HG03064 (cell line): ENCODE results near the gene SRM.
"Not testable (repeated sequence)": the region's sequence is repeated elsewhere in the genome, so short reads cannot be mapped to it uniquely, and the experiment has no call there.

Experiments
- ATAC-seq: cut with Tn5 transposase; IDR thresholded peaks from one replicate; pipeline ENCODE4 v1.9.1; 2021; ENCODE audit warnings: low read depth; ENCODE audit not compliant: unreplicated experiment

Gene SRM

DNA sequence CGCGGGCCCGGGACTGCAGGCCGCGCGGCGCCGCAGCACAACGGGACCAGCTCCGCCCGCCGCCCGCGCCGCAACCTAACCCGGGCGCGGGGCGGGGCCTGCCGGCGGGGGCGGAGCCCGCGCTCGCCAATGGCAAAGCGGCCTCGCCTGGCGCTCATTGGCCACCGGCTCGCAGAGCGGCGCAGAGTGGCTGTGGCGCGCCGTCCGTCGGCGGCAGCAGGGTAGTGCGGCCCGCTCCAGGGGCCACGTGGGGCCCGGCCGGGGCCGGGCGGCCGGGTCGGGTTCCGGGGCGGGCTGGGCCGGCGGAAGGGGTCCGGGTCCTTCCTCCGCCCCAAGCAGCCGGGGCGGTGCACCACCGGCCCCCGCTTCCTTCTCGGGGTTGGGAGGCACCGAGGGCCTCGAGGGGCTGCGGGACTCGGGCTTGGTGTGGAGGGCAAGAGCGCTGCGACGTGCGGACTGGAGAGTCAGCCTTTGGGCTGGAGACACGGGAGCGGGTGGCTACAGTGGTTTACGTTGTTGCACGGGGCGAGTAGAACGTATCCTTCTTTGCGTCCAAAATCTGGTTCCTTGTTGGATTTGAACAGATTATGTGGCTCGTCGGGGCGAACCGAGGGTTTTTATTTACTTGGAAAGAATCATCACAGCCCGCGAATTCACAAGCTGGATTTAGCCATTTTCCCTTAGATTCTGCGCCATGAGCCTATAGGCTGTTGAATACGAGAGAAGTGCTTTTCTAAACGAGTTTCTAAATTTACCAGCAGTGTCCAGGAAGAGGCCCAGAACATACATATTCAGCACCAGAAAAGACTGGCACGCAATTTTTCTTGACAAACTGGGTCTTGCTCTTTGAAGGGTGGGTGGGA, at the start of gene SRM:
SRM (minus strand) TSS at position 51 of the 863 bp plus-strand sequence. CDS start 75 bp downstream, outside the sequence.
- peak; percentile 73 for ATAC-seq

DNA sequence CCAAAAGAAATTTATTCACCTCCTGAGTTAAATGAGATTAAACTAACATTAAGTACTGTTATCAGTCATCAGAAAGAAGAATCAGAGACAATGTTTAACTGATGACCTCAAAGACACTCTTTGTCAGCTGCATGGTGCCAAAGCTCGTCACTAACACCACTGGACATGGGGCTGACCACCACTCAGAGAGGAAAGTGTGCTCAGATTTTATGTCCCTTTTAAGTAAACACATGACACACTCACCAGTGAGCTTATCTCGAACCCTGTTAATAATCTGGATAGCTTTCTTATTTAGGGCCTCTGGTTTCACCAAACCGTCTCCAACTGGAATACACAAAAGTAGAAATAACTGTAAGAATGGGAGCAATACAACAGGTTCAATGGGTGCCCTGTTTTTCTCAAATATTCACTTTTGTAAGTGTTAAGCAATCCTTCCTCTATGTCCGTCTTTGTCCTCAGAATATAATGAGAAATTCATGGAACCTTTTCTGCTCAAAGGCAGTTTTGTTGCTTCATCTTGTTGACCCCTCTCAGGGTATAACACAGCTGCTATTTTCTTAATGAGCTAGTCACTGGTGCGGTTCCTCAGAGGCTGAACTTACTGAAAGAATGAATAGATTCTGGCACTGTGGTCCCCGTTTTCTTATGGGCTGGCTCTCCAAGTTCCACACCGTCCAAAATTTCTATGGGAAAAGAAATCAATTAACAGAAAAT, 49.4 kb upstream of the SRM start:
- no peak for ATAC-seq

DNA sequence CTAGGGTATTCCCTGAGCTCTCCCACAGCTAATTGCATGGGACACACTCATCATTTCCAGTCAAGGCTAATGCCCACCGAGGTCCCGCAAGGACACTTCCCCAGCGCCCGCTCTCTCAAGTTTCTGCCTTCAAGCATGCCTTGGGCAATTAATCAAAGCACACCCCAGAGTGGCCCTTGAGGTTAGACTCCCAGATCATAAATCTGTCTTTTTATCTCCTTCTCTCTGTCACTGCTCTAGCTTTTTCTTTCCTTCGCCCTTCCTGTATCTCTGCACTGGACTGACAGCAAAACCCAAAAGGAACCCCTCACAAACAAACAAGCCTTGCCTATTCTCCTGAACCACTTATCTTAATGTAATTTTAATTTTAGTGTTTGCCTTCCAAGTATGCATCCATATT, 47.8 kb upstream of the SRM start:
- no peak for ATAC-seq

DNA sequence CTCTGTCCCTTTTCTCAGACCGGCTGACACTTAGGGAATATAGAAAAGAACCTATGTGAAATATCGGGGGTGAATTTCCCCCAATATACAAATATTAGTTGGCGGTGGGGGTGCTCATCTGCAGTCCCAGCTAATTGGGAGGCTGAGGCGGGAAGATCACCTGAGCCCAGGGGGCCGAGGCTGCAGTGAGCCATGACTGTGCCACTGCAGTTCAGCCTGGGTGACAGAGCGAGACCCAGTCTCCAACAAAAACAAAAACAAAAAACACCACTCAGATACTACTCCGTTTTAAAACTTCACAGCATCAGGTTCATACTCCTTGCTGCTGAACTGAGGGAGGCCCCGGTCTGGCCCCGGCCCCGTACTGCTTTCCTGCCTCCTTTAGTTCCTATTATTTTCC, 45.8 kb upstream of the SRM start:
- ATAC-seq, result no peak

DNA sequence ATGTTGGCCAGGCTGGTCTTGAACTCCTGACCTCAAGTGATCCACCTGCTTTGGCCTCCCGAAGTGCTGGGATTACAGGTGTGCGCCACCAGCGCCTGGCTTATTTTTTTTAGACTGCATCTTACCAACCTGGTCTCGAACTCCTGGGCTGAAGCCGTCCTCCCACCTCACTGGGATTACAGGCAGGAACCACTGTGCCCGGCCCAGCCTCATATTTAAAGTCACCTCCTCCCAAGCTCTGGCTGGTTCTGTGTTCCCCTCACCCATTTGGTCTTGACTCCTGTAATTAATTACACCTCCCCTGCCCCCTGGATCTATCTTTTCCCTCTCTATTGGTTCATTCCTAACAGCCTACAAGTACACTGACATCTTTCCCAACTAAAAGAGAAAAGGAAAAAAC, 41.5 kb upstream of the SRM start:
- ATAC-seq, result no peak

DNA sequence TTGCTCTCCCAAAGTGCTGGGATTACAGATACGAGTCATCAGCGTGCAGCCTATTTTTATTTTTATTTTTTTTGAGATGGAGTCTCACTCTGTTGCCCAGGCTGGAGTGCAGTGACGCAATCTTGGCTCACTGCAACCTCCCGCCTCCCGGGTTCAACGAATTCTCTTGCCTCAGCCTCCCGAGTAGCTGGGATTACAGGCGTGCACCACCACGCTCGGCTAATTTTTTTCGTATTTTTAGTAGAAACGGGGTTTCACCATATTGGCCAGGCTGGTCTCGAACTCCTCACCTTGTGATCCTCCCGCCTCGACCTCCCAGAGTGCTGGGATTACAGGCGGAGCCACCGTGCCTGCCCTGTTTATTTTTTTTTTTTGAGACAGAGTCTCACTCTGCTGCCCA, 41.0 kb upstream of the SRM start:
- not testable (repeated sequence) for ATAC-seq

DNA sequence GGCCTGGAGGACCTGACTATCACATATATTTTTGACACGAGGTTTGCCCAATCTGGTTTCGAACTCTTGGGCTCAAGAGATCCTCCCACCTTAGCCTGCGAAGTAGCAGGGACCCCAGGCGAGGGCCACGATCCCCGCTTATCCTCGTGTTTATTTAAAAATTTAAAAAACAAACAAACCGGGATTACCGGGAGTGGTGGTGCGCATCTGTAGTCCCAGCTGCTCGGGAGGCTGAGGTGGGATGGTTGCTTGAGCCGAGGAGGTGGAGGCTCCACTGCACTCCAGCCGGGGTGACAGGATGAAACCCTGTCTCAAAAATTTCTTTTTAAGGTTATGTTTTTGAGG, 40.3 kb upstream of the SRM start:
- ATAC-seq, result no peak

DNA sequence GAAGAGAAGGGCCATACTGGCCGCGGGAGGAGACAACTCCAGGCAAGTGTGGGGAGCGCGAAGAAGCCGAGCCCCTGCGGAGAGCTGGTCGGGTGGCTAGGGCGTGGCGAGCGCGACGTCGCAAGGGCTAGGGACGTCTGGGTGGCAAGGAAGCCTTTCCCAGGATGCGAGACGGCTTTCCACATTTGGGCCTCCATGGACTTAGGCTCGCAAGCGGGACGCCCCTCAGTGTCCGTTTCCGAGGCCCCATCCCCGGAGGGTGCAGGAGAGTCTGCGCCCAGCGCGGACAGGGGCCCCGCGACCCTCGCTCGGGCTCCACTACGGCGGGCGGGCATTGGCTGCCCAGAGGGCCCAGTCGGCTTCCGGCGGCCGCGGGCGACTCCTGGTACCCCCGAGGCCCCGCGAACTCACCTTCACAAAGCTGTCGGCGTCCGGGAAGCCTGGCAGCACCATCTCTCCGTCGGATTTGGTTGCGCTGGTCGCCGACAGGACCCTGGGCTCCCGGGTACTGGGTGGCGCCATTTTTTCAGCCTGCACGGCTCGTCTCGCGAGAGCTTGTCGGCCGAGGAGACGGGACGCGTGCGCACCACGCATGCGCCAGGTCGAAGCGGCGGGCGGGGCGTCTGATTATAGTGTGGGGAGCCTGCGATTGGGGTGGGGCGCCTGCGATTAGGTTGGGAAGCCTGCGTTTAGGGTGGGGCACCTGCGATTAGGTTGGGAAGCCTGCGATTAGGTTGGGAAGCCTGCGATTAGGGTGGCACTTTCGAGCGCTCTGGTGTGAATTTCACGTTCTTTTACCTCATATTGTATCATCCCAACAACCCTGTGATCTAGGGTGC, 39.7 kb upstream of the SRM start, which contains the start of gene EXOSC10:
EXOSC10 (minus strand) TSS at position 560 of the 839 bp plus-strand sequence; CDS start at position 522, 38 bp downstream.
- peak; percentile 90 for ATAC-seq

DNA sequence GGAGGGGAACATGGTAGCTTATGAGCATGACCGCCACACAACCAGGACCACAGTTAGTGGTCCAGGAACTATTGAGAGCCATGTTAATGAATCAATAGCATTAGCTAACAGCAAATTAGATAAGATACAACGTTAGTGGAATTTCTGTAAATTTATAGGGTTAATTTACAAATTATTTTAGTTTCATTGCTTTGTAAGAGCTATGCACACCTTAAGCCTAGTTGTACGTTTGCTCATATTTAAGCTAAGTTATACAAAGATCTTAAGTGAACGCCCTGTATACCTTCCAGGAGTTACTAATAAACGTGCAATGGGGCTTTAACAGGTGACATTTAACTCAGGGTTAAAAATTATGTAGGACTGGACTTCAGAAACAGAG, 39.1 kb upstream of the SRM start:
- no peak for ATAC-seq

DNA sequence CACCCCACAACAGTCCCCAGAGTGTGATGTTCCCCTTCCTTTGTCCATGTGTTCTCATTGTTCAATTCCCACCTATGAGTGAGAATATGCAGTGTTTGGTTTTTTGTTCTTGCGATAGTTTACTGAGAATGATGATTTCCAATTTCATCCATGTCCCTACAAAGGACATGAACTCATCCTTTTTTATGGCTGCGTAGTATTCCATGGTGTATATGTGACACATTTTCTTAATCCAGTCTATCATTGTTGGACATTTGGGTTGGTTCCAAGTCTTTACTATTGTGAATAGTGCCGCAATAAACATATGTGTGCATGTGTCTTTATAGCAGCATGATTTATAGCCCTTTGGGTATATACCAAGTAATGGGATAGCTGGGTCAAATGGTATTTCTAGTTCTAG, 24.0 kb upstream of the SRM start:
- ATAC-seq, result not testable (repeated sequence)

DNA sequence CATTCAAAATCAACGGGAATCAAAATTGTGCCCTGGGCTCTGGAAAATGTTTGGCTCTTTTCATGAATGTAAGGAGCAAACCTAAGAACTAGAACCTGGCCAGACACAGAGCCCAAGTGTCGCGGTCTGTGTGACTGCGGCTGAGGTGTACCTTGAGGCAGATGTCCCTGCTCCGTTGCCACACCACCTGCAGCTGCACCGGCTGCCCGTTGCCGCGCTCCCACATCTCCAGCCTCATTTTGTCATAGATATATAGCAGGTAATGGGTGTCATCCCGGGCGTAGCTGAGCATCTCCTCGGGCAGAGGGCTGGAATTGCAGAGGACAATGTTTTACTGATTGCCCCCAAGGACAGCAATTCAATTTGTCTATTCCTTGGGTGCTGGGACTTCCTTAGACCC, 21.1 kb upstream of the SRM start:
- no peak for ATAC-seq

DNA sequence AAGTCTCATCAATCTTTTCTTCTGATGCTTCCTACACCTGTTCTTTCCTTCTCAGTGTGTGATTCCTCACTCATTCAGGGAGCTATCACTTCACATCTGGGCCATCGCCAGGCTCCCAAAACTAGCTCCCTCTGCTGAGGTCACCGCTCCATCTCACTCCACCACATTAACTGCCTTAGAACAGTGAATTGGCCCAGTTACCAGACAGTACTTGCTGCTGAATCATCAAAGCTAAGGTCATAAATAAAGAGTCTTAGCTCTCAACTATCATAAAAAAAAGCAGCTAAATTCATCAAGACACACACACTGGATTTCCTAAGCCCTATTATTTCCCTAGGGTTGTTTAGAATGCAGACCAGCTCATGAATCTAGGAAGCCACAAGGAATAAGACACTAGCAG, 18.8 kb upstream of the SRM start:
- no peak for ATAC-seq

DNA sequence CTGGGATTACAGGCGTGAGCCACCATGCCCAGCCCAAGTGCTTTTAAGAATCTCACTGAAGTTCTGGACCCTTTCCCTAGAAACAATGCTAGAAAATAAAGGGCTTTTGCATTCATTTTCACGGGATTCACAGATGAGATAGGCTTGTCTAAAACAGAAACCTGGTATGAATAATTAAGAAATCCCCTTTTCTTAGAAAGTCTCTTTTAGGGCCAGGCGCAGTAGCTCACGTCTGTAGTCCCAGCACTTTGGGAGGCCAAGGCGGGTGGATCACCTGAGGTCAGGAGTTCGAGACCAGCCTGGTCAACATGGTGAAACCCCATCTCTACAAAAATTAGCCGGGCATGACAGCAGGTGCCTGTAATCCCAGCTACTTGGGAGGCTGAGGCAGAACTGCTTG, 13.6 kb upstream of the SRM start:
- not testable (repeated sequence) for ATAC-seq

DNA sequence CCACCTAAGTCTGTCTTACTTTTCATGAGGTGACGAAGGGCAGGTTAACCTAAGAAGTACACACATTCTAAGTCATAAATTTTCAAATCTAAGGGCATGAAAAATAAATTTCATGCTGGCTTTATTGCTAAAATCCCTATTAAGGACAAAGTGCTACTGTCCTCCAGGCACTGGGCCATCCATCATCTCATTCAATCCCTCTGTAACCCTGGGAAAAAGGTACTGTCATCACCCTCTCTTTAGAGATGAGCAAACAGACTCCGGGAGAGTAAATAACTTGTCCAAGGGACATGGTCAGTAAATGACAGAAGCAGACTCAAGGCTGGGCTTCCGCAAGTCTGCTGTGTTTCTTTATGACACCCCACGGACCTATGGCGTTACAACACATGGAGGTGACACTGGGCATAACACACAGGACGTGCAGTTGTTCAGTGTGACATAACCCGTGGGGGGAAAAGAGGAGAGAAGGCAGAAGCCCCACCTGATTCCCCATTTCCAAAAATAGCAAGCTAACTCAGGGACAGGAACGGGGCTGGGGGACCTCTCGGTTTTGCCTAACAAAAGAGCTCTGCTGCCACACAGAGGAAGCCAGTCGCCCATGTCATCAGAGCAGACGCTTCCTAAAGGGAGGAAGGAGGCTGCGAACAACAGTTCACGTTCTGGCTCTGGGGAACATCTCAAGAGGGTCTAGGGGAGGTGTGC, 12.5 kb upstream of the SRM start:
- no peak for ATAC-seq

DNA sequence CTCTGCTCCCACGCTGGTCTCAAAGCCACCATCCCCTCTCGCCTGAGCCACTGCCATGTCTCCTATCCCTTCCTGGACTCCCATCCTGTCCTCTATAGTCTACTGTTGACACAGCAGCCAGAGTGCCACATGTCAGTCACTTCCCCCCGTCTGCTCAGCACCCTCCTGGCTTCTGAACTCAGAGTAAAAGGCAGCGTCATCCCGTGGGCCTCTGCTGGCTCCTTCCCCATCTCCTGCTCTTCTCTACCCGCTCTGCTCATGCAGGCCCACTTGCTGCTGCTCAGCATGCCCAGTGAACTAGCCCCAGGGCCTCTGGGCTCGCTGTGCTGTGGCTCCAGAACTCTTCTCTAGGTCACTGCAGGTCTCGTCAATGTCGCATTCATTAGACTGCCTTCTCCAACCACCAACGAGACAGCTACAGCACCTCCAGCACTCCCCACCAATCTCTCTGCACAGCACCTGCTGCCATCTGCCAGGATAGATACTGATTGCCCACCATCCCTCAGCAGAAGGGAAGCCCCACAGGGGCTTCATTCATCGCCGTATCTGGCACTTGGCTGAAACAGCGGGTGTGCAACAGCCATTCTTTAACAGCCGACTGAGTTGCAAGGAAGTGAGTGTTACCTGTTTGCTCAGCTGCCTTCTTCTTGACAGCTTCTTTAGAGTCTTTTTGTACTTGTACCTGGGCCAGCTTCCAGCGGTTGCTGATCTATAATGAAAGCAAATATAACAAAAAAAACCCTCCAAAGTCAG, 11.8 kb upstream of the SRM start:
- no peak for ATAC-seq

DNA sequence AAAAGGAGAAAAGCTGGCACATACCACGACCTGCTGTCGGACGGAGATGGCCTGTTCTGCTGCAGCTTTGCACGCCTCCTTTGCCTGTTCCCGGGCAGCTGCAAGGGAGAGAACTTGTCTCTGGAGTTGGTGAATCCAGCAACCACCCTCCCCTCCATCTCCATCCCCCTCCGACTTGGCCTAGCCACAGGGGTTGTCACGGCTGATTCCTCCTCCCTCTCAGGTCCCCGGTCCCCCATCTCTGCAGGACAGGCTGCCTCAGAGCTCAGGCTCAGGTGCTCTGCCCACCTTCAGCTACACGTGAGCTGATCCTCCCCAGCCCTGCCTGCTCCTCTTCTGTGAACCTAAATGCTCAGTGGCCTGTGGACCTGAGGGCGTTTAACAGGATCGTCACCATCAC, 11.1 kb upstream of the SRM start:
- ATAC-seq, result no peak

DNA sequence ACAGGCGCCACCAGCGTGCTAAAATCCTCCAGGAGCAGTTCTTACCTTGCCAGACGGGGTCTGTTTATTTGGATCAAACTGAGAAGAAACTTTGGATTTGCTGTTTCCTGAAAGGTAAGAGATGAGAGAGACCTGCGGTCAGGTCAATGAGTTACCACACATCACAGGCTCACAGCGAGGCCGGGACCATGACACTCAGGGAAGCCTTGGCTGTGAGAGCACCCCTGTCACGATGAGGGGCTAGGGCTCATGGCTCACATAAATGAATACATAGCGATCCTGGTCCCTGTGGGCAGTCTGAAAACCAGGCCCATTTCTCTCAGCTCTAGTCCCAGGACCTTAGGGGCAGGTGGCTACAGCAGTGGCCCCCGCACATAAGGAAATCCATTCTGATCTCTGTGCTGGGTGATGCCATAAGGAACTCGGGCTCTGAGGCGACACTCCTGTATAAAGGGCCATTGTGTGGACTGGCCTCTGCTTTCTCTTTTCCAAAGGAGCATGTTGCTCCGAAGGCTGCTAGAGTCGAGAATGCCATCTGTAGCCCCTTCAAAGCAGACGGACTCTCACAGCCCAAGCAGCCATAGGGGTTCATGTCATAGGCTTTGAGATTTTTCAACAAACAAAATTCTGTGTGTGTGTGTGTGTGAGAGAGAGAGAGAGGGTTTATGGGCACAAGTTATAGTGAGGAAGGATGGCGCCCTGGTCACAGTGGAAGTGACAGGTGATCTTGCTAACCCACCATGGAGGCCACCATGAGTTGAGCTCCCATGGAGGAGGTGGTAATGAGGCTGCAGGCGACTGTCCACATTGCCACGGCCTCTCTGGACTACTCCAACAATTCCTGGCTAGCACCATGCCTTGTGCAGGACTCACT, 9.0 kb upstream of the SRM start:
- ATAC-seq, result no peak

DNA sequence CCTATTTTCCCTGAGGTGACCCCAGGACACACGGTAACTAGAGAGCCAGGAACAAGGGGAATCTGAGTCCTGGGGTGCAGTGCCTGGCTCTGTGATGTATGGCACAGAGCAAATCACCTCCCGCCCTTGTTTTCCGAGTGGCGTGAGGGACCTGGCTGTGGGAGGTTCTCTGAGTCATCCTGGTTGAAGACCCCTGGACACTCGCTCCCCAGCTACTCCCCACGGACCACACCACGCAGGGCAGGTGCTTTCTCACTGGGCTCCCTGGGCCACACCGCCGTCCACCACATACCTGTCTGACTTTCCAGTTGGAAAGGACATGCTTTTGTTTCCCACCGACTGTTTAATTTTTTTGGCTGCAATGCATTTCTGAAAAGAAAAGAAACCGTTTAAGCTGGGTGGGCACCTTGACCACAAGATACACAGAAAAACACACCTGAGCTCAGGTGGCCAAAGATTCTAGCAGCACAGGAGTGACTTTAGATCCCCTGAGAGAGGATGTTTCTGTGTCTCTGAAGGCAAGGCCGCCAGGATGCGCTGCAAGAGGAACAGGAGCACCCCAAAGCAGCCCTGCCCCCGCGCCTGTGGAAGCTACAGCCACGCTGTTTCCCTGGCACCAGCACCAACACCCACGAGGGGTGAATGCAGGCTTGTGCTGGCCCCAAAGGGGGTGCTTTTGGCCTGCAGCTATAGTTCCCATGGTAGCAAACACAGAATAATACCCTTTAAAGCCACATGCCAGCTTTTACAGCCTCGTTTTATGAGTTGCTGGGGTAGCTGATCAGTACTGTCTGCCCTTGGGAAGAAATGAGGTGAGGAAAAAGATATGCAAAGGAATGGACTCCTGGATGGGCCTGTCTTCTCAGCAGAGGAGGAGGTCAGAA, 8.1 kb upstream of the SRM start:
- no peak for ATAC-seq
